ENCODE results near the gene APOB.
"Not testable (repeated sequence)": the region's sequence is repeated elsewhere in the genome, so short reads cannot be mapped to it uniquely, and the experiment has no call there.

Gene APOB

DNA sequence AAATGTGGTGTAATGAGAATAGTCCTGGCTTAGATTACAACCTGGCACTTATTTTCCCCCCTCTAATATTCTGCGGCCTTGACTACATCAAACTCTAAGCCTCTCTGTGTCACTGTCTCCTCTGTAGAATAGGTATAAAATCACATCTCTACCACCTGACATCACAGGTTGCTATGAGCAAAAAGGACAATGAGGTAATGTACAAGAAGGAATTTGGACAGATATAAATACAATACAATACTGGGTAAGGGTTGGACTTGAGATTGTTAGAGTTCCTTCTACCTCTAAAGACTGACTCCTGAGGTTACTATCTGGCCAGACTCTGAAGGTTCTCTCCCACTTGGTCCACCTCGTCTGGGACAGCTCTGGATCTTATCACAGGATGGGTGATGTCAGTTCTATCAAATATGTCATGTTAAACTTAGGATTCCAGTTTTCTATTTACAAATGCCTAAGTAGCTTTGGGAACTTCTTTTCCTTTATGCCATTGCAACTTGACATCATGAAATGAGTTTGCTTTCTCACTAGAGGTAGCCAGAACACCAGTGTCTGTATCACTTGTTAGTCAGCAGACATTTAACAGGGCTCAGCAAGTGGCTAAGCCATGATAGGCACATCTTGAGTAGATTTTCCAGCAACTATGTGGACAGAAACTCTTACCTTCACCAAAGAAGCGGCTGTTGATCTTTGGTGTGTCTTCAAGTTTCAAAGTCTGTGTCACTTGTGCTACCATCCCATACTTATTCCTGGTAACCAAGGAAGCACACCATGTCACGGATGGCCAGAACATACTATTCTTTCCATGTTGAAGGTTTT lies 9.5 kb downstream of the APOB start:
- DNase-seq (ENCODE audit: low spot score), result no peak

DNA sequence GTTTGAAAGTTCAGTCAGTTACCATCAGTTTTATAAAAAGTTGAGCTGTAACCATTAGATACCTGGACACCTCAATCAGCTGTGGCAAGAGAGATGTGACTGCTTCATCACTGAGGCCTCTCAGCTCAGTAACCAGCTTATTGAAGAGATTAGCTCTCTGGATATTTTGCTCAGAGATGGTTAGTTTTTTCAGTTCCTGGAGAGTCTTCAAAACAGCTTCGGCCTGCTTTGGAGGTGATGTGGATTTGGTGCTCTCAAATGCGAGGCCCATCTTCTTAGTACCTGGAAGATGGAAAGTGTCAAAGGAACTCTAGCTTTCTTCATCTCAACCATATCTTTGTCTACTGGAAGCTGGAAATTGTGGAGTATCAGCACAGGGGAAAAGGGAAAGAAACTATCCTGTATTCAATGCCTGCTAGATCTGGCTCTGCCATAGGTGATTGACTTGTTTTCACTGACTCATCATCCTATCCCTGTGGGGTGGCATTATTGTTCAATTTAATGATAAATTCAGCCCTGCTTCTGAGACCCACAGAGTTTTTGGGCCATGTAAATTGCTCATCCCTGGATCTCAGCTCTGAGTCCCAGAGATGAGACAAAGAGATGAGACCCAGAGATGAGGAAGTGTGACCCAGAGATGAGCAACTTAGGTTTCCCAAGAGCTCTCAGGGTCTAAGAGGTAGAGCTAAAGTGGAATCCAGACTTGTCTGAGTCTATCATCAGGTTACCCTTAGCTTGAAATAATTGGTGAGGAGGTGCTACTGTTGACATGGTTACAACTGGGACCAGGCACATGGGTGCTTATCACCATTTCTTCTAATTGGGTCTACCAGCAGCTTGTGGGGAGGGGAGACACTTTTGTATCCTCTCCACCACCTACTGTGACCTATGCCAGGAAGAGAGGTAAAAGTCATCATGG lies 10.4 kb downstream of the APOB start:
- DNase-seq (ENCODE audit: low spot score), result no peak

DNA sequence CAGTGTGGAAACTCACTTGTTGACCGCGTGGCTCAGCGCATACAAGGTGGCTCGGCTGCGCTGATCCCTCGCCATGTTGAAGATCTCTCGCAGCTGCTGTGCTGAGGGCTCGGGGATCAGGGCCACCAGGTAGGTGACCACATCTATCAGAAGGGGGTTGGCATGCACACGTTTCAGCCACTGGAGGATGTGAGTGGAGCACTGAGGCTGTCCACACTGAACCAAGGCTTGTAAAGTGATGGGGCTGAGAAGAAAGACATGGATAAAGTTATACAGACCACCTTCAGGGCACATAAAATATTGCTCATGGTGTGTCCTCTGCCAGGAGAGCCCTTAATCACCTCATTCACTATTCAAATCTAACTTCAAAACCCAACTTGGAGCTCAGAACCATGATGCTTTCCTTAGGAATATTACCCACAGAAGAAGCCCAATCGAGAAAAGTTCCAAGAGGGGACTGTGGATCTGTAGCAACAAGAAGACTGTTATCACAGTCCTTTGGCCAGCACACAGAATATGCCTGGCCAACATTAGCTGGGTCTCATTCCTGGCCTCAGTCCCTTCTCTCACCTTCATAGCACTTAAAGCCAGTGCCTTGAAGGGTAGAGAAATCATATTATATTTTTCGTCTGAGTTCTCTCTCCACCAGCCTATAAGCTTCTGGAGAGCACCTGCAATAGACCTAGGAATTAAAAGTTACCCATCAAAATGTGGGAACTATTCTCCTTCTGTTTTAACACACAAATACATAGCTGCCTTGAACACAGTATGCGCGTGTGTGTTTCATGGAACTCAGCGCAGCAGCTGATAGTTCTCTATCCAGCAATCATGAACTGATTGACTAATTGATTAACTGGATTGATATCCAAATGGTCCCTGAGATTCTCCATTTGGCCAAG lies 11.3 kb downstream of the APOB start:
- no peak for DNase-seq (ENCODE audit: low spot score)

DNA sequence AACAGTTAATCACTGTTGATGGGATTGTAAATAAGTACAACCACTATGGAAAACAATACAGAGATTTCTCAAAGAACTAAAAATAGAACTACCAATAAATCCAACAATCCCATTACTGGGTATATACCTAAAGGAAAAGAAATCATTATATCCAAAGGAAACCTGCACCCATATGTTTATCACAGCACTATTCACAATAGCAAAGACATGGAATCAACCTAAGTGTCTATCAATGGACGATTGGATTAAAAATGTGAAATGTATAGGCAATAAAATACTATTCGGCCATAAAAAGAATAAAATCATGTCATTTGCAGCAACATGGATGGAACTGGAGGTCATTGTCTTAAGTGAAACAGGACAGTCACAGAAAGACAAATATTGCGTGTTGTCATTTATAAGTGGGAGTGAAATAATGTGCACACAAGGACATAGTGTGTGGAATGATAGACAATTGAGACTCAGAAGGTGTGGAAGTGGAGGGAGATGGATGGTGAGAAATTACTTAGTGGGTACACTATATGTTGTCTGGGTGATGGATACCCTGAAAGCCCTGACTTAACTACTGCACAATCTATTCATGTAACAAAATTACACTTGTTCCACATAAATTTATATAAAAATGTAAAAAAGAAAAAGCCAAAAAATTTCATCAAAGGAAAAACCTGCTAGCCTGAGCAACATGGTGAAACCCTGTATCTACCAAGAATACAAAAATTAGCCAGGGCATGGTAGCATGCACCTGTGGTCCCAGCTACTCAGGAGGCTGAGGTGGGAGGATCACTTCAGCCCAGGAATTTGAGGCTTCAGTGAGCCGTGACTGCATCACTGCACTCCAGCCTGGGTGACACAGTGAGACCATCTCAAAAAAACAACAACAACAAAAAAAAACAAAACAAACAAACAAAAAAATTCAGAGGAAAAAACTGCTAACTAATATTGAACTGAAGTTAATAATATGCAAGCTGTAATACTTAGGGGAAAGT lies 12.6 kb downstream of the APOB start:
- DNase-seq (ENCODE audit: low spot score), result no peak

DNA sequence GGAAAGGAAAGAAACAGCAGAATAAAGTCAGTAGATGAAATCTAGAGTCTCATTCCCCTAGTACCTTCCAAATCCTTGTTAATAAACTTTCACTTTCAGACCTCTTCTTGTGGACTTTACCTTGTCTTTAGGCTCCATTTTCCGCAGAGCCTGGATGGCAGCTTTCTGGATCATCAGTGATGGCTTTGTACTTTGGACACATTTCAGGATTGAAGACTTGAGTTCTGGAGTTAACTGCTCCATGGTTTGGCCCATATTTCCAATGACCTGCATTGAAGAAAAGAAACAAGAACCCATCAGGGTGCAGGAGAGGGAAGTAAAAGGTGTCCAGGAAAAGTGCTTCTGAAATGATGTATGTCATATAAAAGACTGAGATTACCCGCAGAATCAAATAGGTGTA lies 14.4 kb downstream of the APOB start:
- DNase-seq (ENCODE audit: low spot score), result no peak

DNA sequence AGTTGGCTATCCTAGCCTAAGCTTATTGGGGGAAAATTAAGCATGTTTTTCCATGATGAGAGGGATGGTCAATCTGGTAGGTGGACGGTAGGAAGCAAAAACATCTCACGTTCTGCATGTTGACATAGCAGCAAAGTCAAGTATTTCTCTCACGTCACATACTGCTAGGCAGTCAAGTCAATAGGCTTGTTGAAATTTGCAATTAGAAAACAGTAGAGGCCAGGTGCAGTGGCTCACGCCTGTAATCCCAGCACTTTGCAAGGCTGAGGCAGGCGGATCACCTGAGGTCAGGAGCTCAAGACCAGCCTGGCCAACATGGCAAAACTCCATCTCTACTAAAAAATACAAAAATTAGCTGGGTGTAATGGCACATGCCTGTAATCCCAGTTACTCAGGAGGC lies 14.9 kb downstream of the APOB start:
- not testable (repeated sequence) for DNase-seq (ENCODE audit: low spot score)

DNA sequence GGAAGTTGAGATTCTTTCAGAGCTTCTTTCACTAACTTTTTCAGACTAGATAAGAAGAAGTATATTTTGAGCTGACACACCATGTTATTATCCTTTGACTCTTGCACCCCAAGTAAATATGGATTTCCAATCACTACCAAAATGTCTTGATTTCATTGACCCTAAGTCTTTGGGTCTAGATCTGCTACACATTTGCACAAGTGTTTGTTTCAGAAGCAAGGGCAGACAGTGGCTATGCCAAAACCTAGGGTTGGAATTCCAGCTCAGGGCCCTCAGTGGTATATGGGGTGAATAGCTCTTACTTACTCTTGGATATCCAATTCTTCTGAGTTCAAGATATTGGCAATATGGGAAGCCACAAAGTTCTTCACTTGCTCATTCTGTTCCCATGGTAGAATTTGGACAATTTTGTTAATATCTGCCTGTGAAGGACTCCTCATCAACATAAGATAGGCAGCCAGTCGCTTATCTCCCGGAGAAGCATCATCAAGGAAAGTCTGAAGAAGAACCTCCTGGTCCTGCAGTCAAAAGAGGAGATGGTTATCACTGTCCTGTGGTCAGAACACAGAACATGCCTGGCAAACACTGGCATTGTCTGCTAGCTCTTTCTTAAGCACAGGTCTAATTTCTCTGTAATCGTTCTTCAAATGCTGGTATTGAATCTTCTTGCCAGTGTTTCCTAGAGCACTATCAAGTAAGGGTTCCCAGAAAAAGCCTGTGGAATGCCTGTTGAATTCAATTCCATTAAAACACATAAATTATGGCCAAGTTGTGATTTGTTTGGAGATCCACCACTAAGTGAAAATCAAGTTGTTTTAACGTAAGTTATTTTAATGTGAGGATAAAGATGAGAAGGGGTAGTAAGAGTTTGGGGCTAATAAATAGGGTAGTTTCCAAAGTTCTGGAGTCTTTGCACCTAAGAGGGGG lies 15.6 kb downstream of the APOB start:
- no peak for DNase-seq (ENCODE audit: low spot score)

DNA sequence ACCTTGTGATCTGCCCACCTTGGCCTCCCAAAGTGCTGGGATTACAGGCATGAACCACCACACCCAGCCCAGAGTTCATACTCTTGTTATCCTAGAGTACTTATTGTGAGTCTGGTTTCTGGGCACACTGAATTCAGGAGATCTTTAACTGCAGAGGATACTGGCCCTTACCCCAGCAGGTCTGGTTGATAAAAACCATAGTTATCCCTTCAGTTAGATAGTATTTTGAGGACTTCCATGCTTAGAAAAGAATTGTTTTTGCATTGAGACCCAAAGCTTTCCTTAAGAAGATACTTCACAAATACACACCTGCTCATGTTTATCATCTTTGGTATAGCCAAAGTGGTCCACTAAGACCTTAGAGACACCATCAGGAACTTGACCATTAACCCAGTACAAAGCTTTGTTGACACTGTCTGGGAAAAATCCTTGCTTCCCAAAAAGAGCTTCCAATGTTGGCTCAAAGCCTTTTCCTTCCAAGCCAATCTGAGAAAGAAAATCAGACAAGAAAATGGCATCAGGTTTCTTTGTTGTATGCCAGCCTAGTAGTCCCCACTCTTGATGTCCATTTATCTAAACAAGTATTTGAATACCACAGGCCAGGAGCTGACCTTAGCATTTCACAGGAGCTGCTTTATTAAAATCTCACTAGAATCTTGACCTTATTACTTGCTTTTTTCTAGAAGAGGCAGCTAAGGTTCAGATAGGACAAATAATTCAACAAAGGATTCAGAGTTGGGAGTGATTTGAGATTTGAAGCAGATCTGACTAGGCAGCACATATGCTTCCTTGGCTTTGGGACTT lies 17.2 kb downstream of the APOB start:
- DNase-seq (ENCODE audit: low spot score), result no peak

DNA sequence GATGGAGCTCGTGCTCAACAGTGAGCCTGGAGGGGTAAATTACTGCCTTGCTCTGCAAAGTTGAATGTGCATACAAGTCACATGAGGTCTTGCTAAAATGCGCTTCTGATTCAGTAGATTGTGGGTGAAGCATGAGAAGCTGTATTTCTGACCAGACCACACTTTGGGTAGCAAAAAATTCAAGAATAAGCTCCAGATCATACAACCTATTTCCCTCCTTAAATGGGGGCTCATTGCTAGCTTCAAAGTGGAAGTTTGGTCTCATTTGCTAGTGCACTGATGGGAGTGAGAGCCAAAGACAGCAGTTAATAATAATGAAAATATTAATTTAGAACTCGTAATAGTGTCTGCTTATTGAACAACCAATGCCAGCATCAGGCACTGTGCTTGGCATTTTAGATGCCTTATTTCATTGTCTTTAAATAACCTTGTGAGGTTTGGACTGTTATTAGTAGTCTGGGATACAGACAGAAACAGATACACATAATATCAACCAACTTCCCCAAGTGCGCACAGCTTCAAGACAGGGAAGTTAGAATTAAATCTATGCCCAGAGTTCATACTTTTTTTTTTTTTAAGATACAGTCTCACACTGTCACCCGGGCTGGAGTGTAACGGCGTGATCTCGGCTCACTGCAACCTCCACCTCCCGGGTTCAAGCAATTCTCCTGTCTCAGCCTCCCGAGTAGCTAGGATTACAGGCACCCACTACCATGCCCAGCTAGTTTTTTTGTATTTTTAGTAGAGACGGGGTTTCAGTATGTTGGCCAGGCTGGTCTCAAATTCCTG lies 18.0 kb downstream of the APOB start:
- DNase-seq (ENCODE audit: low spot score), result no peak

DNA sequence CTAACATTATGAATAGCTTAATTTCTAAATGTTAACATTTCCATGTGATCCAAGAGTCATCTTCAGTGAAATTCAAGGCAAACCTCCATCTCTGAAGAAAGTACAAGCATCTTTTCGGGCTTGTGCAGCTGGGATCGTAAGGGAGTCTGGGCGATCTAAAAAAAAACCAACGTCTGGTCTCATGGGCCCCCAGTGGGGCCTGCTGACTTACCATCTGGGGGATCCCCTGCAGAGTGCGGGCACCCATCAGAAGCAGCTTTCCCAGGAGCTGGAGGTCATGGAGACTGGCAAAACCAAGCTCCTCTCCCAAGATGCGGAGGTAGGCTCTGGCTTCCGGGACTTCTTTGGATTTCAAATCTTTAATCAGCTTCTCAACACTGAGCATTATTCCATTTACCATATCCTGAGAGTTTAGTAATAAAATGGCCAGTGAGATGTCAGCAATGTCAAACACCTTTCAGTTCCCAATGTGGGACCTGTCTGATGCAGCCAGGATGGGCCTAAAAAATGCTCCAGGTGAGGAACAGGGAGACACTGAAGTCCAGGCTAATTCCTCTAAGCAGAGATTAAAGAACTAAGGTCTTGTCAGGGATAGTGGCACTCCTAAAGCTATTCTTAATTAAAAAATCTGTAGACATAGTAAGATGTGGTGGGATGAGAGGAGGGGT lies 19.0 kb downstream of the APOB start:
- DNase-seq (ENCODE audit: low spot score), result no peak

DNA sequence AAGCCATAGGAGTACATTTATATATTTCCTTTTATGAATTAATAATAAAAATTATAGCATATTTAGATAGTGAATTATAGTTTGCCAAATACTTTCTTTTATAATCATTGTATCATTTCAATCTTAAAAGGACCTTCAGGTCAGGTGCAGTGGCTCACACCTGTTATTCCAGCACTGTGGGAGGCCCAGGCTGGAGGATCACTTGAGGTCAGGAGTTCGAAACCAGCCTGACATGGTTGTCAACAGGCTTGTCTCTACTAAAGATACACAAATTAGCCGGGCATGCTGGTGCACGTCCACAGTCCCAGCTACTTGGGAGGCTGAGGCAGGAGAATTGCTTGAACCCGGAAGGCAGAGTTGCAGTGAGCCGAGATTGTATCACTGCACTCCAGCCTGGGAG lies 19.7 kb downstream of the APOB start:
- DNase-seq (ENCODE audit: low spot score), result no peak

DNA sequence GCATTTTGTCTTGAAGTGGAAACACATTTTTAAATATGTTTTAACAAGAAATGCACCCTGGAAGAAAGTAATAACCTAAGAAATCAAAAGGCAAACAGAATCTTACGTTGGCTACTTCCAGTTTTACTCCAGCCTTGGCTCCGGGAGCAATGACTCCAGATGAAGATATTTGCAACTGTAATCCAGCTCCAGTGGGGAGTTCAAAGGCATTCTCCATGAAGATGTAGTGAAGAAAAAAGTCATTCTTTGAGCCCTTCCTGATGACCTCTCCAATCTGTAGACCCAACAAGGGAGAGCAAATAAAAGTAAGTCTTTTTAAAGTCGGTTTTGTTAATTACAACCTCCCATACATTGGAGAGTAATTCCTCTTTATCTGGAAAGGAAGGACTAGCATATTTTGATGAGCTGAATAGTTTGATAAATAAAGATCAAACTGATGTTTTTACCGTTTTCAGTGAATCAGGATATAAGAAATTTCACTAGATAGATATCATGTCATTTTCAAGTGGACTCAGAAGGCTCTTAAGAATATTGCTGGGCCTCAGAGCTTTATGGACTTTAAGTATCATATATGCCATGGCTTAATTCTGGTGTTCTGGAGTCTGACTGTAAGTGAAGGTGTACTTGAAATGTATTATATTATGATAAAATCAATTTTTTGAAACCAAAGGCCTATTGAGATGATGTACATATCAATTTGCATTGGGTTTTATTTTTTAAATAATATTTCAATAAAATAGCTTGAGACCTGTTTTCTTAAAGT lies 20.3 kb downstream of the APOB start:
- DNase-seq (ENCODE audit: low spot score), result no peak

DNA sequence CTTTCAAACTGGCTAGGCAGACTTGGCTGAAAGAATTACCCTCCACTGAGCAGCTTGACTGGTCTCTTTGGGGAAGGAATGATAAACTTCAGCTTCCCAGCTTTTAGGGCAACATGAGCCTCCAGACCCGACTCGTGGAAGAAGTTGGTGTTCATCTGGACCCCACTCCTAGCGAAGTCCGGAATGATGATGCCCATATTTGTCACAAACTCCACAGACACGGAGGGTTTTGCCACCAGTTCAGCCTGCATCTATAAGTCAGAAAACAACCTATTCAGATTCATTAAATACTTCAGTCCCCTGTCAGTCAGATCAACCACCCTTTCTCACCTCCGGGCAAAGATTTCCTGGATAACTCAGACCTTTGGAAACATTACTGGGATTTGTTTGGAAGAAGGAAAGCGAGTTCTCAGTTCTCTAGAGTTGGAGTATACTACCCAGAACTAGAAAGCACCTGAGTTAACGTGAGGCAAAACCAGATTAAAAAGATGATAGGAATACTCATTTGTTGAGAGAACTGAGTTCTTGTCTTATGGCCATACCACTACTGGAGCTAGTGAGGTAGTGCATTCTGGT lies 21.0 kb downstream of the APOB start:
- no peak for DNase-seq (ENCODE audit: low spot score)

DNA sequence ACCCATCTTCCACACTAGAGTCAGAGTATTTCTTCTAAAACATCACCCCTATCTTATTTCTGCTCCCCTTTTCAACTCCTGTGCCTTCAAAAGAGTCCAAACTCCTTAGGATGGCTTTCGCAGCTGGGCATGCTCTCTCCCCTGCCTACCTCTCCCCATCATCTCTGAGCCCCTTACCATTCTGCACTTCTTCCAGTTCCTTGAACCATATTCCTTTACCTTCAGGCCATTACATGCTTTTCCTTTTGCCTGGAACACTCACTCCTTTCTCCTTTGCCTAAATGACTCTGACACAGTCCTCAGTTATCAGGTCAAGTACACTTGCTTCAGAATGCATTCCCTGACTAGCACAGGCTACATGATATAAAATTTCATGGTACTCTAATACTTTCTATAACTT lies 22.4 kb downstream of the APOB start:
- DNase-seq (ENCODE audit: low spot score), result no peak

DNA sequence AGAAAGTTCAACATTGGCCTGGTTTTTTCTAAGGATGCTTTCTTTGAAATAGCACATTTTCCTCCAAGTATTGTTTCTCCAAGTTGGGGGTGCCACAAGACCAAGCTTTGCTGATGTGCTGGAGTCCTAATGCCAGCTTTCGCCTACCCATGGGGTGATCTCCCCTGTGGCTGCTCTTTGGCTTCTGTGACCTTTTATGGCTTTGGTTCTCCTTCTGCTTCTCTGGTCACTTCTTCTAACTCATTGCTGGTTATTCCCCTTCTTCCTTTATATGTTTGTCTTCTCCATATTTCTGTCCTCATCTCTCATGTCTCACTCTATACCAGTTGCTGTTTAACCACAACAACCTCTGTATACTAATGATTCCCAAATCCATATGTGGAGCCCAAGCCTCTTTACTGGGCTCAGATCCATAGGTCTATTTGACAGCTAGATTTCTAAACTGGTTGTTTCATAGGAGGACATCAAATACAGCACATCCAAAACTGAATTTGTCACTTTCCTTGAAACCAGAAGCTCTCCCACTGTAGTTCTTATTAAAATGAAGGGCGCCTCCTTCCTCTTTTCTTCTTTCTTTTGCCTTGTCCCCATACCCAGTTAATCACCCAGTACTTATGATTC lies 23.1 kb downstream of the APOB start:
- DNase-seq (ENCODE audit: low spot score), result no peak
